Nephron progenitor cell (in vitro differentiated cells): Measurements from ENCODE around the gene BTBD9.

Experiments used
- DNase-seq: peaks from one replicate; pipeline ENCODE4 v3.0.0; 2021
- H3K27ac Mint-ChIP-seq: 2 replicates; pipeline ENCODE4 v1.8.0; 2021; ENCODE audit warnings: mild to moderate bottlenecking, moderate library complexity, mixed read lengths
- H3K27me3 Mint-ChIP-seq: 2 replicates; pipeline ENCODE4 v1.8.0; 2021; ENCODE audit warnings: mild to moderate bottlenecking, low read depth, mixed read lengths; ENCODE audit not compliant: poor library complexity
- H3K36me3 Mint-ChIP-seq: 2 replicates; pipeline ENCODE4 v1.8.0; 2021; ENCODE audit warnings: low read depth, mixed read lengths
- H3K4me1 Mint-ChIP-seq: 2 replicates; pipeline ENCODE4 v1.8.0; 2021; ENCODE audit warnings: mixed read lengths
- H3K4me3 Mint-ChIP-seq: 2 replicates; pipeline ENCODE4 v1.8.0; 2021; ENCODE audit warnings: mild to moderate bottlenecking, moderate library complexity, mixed read lengths
- H3K9me3 Mint-ChIP-seq: 2 replicates; pipeline ENCODE4 v1.8.0; 2021; ENCODE audit warnings: mild to moderate bottlenecking, moderate library complexity, mixed read lengths
- TF ChIP-seq, protein P1 (sequence below): fragments of 200-600 bp; sonication (generic); IDR thresholded peaks from 2 replicates; pipeline ENCODE4 v1.5.0; 2021; ENCODE audit warnings: antibody characterized with exemption

BTBD9 gene

DNA sequence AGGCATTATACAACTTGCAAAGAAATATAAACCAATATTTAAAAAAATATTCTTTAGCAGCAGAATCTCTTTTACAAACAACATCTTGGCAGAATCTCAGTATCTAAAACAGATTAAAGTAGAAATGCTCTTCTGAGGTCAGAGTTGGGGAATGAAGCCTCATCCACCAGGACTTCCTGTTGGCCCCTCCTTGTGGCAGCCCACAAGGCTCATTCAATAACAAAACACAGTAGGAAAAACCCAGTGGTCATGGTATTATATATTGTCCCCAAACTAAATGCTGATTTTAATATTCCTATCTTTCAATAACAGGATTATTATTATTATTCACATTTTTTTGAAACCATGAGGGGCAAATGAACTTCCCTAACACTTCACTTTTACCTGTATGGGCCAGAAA is 368.6 kb downstream of the BTBD9 start:
- Mint-ChIP-seq H3K27me3 (no peaks in the 10 kb centered on the region), H3K4me1 (peaks cover 30% of the 10 kb centered on the region), H3K27ac (no peak overlapping the region), H3K9me3 (peaks cover 4% of the 10 kb centered on the region), H3K4me3 (no peak overlapping the region), H3K36me3 (no peaks in the 10 kb centered on the region)
- DNase-seq = no peak
- TF ChIP-seq, protein P1, sequence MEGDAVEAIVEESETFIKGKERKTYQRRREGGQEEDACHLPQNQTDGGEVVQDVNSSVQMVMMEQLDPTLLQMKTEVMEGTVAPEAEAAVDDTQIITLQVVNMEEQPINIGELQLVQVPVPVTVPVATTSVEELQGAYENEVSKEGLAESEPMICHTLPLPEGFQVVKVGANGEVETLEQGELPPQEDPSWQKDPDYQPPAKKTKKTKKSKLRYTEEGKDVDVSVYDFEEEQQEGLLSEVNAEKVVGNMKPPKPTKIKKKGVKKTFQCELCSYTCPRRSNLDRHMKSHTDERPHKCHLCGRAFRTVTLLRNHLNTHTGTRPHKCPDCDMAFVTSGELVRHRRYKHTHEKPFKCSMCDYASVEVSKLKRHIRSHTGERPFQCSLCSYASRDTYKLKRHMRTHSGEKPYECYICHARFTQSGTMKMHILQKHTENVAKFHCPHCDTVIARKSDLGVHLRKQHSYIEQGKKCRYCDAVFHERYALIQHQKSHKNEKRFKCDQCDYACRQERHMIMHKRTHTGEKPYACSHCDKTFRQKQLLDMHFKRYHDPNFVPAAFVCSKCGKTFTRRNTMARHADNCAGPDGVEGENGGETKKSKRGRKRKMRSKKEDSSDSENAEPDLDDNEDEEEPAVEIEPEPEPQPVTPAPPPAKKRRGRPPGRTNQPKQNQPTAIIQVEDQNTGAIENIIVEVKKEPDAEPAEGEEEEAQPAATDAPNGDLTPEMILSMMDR = no peak

DNA sequence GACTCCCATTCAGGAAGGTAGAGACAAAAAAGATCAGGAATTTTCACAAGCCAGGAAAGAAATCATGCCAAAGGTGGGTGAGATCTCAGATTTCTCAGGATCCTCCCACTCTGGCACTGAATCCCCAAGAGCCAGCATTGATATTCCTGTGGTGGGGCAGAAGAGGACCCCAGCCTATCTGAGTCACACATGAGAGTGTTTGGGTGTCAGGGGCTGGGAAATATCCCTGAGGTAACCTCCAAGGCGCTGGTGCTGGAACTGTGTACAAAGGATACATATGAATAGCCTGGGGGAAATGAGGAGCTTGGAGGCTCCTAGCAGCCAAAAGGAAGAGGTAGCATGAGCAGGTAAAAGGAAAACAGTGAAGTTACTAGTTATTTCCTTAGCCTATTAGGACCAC is 369.4 kb downstream of the BTBD9 start:
- H3K9me3 Mint-ChIP-seq = peaks cover 4% of the 10 kb centered on the region
- peak overlapping the region; percentile 21 for H3K27ac Mint-ChIP-seq
- DNase-seq = no peak
- TF ChIP-seq, protein P1 = no peak
- H3K4me3 Mint-ChIP-seq = no peak overlapping the region
- H3K36me3 Mint-ChIP-seq = no peaks in the 10 kb centered on the region
- no peaks in the 10 kb centered on the region for H3K27me3 Mint-ChIP-seq
- peaks cover 30% of the 10 kb centered on the region for H3K4me1 Mint-ChIP-seq

DNA sequence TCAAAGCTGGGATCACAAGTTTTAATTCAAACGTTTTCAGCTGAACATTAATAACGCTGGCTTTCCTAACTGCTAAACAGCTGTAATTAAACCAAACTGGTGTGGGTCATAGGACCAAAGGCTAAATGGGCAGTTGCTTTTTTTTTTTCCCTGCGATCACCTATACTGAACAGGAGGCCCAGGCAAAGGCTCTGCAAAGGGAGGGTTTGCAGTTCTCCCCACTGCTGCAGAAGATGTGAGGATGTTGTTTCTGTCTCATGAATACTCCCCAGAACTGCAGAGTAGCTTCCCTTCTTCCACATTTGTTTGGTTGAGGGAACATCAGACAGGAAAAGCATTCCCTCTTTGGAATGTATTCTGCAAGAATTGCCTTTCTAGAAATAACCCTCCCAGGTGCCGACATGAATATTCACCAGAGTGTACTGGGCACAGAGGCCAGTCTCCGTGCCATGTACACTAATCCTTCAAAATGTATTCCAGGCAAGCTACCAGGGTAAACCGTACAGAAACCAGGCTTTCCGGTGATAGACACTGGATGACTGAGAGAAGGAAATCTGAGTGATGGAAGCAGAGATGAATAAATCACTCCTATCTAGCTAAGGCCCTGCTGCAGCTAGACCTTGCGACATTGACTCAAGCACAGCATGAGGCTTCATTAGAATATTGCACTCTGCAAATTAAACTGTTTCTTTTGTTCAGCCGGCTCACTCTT is 370.1 kb downstream of the BTBD9 start:
- no peak for DNase-seq
- TF ChIP-seq, protein P1 = no peak
- H3K4me1 Mint-ChIP-seq = peaks cover 36% of the 10 kb centered on the region
- no peaks in the 10 kb centered on the region for H3K36me3 Mint-ChIP-seq
- peaks cover 4% of the 10 kb centered on the region for H3K9me3 Mint-ChIP-seq
- H3K27me3 Mint-ChIP-seq = no peaks in the 10 kb centered on the region
- no peak overlapping the region for H3K4me3 Mint-ChIP-seq
- peak overlapping the region; percentile 80 for H3K27ac Mint-ChIP-seq

DNA sequence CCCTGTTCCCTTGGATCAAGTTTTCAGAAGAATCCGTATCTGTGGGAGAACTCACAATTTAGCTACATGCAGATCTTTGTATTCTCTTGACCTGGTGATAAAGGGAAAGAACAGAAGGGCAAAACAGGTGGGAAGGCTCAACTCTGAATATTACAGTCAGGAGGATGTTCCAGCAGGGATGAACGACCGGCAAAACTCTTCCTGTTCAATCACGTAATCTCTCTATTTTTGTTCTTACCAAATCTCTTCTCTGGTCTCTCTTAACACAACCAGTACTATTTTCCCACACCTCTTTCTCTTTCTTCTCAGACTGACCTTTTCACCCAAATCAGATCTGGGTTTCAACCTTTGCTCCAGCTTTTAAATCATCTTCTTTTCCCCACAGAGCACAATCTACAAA is 371.4 kb downstream of the BTBD9 start:
- TF ChIP-seq, protein P1 = no peak
- H3K27ac Mint-ChIP-seq = peak overlapping the region; percentile 80
- no peak for DNase-seq

DNA sequence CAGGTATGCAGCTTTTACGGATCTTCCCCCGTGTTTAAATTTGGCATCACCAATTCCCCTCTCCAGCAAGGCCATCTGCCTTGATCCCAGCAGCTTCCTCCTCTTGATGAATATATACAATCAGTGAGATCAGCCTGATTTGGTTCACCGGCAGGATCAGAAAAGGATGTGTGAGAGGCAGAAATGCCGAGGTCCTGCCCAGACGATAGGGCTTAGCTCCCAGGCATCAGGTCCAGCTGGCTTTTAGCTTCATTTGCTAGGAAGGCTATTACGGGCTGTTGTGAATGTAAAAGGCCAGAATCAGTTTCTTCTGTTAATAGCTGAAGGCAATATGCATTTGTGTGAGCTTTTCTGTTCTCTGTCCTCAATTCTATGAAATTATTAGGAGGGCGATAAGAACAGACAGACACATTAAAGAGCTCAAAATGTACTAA is 372.8 kb downstream of the BTBD9 start:
- no peaks in the 10 kb centered on the region for H3K36me3 Mint-ChIP-seq
- no peaks in the 10 kb centered on the region for H3K27me3 Mint-ChIP-seq
- no peak overlapping the region for H3K27ac Mint-ChIP-seq
- no peaks in the 10 kb centered on the region for H3K9me3 Mint-ChIP-seq
- TF ChIP-seq, protein P1 = no peak
- no peak overlapping the region for H3K4me3 Mint-ChIP-seq
- no peak for DNase-seq
- peaks cover 56% of the 10 kb centered on the region for H3K4me1 Mint-ChIP-seq

More for the DNA sequence above, 371.4 kb downstream of the BTBD9 start:
- Mint-ChIP-seq H3K4me3 (no peak overlapping the region), H3K4me1 (peaks cover 47% of the 10 kb centered on the region), H3K36me3 (no peaks in the 10 kb centered on the region), H3K9me3 (no peaks in the 10 kb centered on the region), H3K27me3 (no peaks in the 10 kb centered on the region)

DNA sequence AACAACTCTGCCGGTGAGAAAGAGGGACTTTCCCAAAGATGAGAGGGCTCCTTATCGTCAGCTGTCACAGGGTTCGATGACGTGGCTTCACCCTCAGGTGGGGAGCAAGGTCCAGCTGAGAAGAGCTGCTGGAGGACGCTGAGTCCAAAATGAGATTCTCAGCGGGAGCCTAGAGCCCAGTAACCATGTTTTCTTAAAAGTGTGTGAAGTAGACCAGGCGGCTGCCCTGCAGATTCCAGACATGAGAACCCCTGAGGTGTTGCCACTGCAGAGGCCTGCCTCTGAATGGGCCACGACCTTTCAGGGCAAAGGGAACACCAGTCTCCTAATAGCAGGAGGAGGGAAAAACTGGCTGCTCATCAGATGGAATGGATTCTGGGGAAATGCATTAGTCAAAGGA is 375.1 kb downstream of the BTBD9 start:
- Mint-ChIP-seq H3K4me3 (no peak overlapping the region), H3K27me3 (no peaks in the 10 kb centered on the region), H3K27ac (peak overlapping the region; percentile 86), H3K4me1 (peaks cover 52% of the 10 kb centered on the region), H3K9me3 (no peaks in the 10 kb centered on the region), H3K36me3 (no peaks in the 10 kb centered on the region)
- TF ChIP-seq, protein P1 = no peak
- peak; percentile 10 for DNase-seq
